ENCODE data around the gene CSMD2.

Gene CSMD2

GRCh38 chr1:34199927-34200326 is 34.9 kb upstream of the CSMD2 start:
- Histone ChIP-seq H3K36me3 (ENCODE audit: insufficient read depth, low read length) (no peaks in the 10 kb centered on the region), H3K9ac (ENCODE audit: low read depth, low read length) (no peak overlapping the region), H3K4me3 (ENCODE audit: low read depth in 1 of 2, low read length in 2 of 2) (no peak overlapping the region), H2AFZ (ENCODE audit: low read depth, low read length) (no peak overlapping the region), H3K4me1 (ENCODE audit: insufficient read depth, low read length) (no peaks in the 10 kb centered on the region), H3K9me3 (ENCODE audit: insufficient read depth, low read length, severe bottlenecking) (no peaks in the 10 kb centered on the region), H3K27ac (ENCODE audit: low read length) (no peak overlapping the region), H3K4me2 (ENCODE audit: insufficient read depth, low read length) (no peak overlapping the region), H3K27me3 (ENCODE audit: insufficient read depth, low read length, poor library complexity) (no peaks in the 10 kb centered on the region), H4K20me1 (ENCODE audit: insufficient read depth, low read length) (no peaks in the 10 kb centered on the region), H3K79me2 (ENCODE audit: insufficient read depth, low read length) (no peaks in the 10 kb centered on the region)
- ATAC-seq (ENCODE audit: insufficient read depth, low read depth) (no peak), DNase-seq (no peak)
- TF ChIP-seq CTCF (IDR thresholded peaks at IDR 0.05; ENCODE audit: borderline replicate concordance, extremely low read depth, low read length, poor library complexity, severe bottlenecking) (no peak), EZH2 (IDR thresholded peaks at IDR 0.05; ENCODE audit: borderline replicate concordance, low read depth, low read length, severe bottlenecking) (no peak)

GRCh38 chr1:34192621-34193020 is 27.6 kb upstream of the CSMD2 start:
- H3K4me2 ChIP-seq (ENCODE audit: insufficient read depth, low read length) = no peak overlapping the region
- no peaks in the 10 kb centered on the region for H3K4me1 ChIP-seq (ENCODE audit: insufficient read depth, low read length)
- no peak overlapping the region for H2AFZ ChIP-seq (ENCODE audit: low read depth, low read length)
- no peaks in the 10 kb centered on the region; the same call in 1 of the 2 replicates for H4K20me1 ChIP-seq (ENCODE audit: insufficient read depth, low read length)
- no peaks in the 10 kb centered on the region for H3K9me3 ChIP-seq (ENCODE audit: insufficient read depth, low read length, severe bottlenecking)
- ATAC-seq (ENCODE audit: insufficient read depth, low read depth) (no peak), DNase-seq (no peak)
- no peak overlapping the region for H3K9ac ChIP-seq (ENCODE audit: low read depth, low read length)
- H3K36me3 ChIP-seq (ENCODE audit: insufficient read depth, low read length) = no peaks in the 10 kb centered on the region
- H3K27ac ChIP-seq (ENCODE audit: low read length) = no peak overlapping the region
- no peak for TF ChIP-seq EZH2 (IDR thresholded peaks at IDR 0.05; ENCODE audit: borderline replicate concordance, low read depth, low read length, severe bottlenecking)
- no peaks in the 10 kb centered on the region for H3K27me3 ChIP-seq (ENCODE audit: insufficient read depth, low read length, poor library complexity)
- no peaks in the 10 kb centered on the region for H3K79me2 ChIP-seq (ENCODE audit: insufficient read depth, low read length)
- no peak overlapping the region for H3K4me3 ChIP-seq (ENCODE audit: low read depth in 1 of 2, low read length in 2 of 2)

- Histone ChIP-seq H3K4me2 (ENCODE audit: insufficient read depth, low read length) (no peak overlapping the region), H3K9ac (ENCODE audit: low read depth, low read length) (no peak overlapping the region), H3K79me2 (ENCODE audit: insufficient read depth, low read length) (no peaks in the 10 kb centered on the region), H3K9me3 (ENCODE audit: insufficient read depth, low read length, severe bottlenecking) (no peaks in the 10 kb centered on the region), H3K4me1 (ENCODE audit: insufficient read depth, low read length) (no peaks in the 10 kb centered on the region), H3K27ac (ENCODE audit: low read length) (no peak overlapping the region), H3K36me3 (ENCODE audit: insufficient read depth, low read length) (no peaks in the 10 kb centered on the region), H2AFZ (ENCODE audit: low read depth, low read length) (no peak overlapping the region), H3K4me3 (ENCODE audit: low read depth in 1 of 2, low read length in 2 of 2) (no peak overlapping the region), H4K20me1 (ENCODE audit: insufficient read depth, low read length) (no peaks in the 10 kb centered on the region; the same call in 1 of the 2 replicates), H3K27me3 (ENCODE audit: insufficient read depth, low read length, poor library complexity) (no peaks in the 10 kb centered on the region)
- no peak for TF ChIP-seq CTCF (IDR thresholded peaks at IDR 0.05; ENCODE audit: borderline replicate concordance, extremely low read depth, low read length, poor library complexity, severe bottlenecking)
- no peak for TF ChIP-seq EZH2 (IDR thresholded peaks at IDR 0.05; ENCODE audit: borderline replicate concordance, low read depth, low read length, severe bottlenecking)
- DNase-seq (no peak), ATAC-seq (ENCODE audit: insufficient read depth, low read depth) (no peak)
Observed at GRCh38 chr1:34190692-34191091, 25.7 kb upstream of the CSMD2 start.

GRCh38 chr1:34188985-34189384 is 24.0 kb upstream of the CSMD2 start:
- no peaks in the 10 kb centered on the region for H3K4me1 ChIP-seq (ENCODE audit: insufficient read depth, low read length)
- H3K9ac ChIP-seq (ENCODE audit: low read depth, low read length) = no peak overlapping the region
- H2AFZ ChIP-seq (ENCODE audit: low read depth, low read length) = no peak overlapping the region
- no peak for DNase-seq
- H3K79me2 ChIP-seq (ENCODE audit: insufficient read depth, low read length) = no peaks in the 10 kb centered on the region
- no peak overlapping the region for H3K4me2 ChIP-seq (ENCODE audit: insufficient read depth, low read length)
- H3K27ac ChIP-seq (ENCODE audit: low read length) = no peak overlapping the region
- TF ChIP-seq EZH2 (IDR thresholded peaks at IDR 0.05; ENCODE audit: borderline replicate concordance, low read depth, low read length, severe bottlenecking) (no peak), CTCF (IDR thresholded peaks at IDR 0.05; ENCODE audit: borderline replicate concordance, extremely low read depth, low read length, poor library complexity, severe bottlenecking) (no peak)
- no peaks in the 10 kb centered on the region for H3K9me3 ChIP-seq (ENCODE audit: insufficient read depth, low read length, severe bottlenecking)
- no peaks in the 10 kb centered on the region for H3K27me3 ChIP-seq (ENCODE audit: insufficient read depth, low read length, poor library complexity)
- no peaks in the 10 kb centered on the region; the same call in 1 of the 2 replicates for H4K20me1 ChIP-seq (ENCODE audit: insufficient read depth, low read length)
- H3K36me3 ChIP-seq (ENCODE audit: insufficient read depth, low read length) = no peaks in the 10 kb centered on the region
- ATAC-seq (ENCODE audit: insufficient read depth, low read depth) = no peak
- H3K4me3 ChIP-seq (ENCODE audit: low read depth in 1 of 2, low read length in 2 of 2) = no peak overlapping the region
